A673 (cell line): ENCODE data around the gene RLF.

Source experiments
- CTCF ChIP-seq: fragments of 300-800, 200-600 bp; sonication (generic); conservative IDR thresholded peaks from 2 replicates; pipeline ENCODE4 v1.5.1; 2017; ENCODE audit warnings: low read depth, mild to moderate bottlenecking, antibody characterized with exemption, low read length, moderate library complexity, mixed read lengths
- EZH2 ChIP-seq: fragments of 200-600 bp; sonication (generic); IDR thresholded peaks from 2 replicates; pipeline ENCODE4 v1.6.1; 2017; ENCODE audit warnings: borderline replicate concordance, low read depth, mild to moderate bottlenecking, mixed read lengths, antibody characterized with exemption, low read length; ENCODE audit not compliant: poor library complexity, severe bottlenecking

GRCh38 chr1:40268211-40268610 lies 107.0 kb downstream of the RLF start:
- no peak for TF ChIP-seq CTCF
- TF ChIP-seq EZH2, result no peak
